Skeletal muscle satellite cell (primary cell): ENCODE data around the gene ILDR1.

Experiments
- H3K27me3 ChIP-seq: 2 replicates; pipeline ENCODE4 v1.7.0; 2013; ENCODE audit warnings: low read length; ENCODE audit not compliant: control insufficient read depth, insufficient read depth
- H3K36me3 ChIP-seq: 2 replicates; pipeline ENCODE4 v1.7.0; 2013; ENCODE audit warnings: mild to moderate bottlenecking, control low read depth, low read length; ENCODE audit not compliant: insufficient read depth
- H3K4me1 ChIP-seq: 2 replicates; pipeline ENCODE4 v1.7.0; 2013; ENCODE audit warnings: low read length; ENCODE audit not compliant: control insufficient read depth, insufficient read depth
- H3K4me2 ChIP-seq: 2 replicates; pipeline ENCODE4 v1.7.0; 2013; ENCODE audit warnings: mild to moderate bottlenecking, low read length
- H3K4me3 ChIP-seq: 2 replicates; pipeline ENCODE4 v1.7.0; 2013; ENCODE audit warnings: low read length
- H3K9ac ChIP-seq: 2 replicates; pipeline ENCODE4 v1.7.0; 2013; ENCODE audit warnings: mild to moderate bottlenecking, low read depth, low read length, moderate library complexity
- H3K9me3 ChIP-seq: replicated peaks from 2 replicates; pipeline ENCODE4 v1.7.0; 2013; ENCODE audit warnings: mild to moderate bottlenecking, control low read depth, low read length

Gene ILDR1

DNA sequence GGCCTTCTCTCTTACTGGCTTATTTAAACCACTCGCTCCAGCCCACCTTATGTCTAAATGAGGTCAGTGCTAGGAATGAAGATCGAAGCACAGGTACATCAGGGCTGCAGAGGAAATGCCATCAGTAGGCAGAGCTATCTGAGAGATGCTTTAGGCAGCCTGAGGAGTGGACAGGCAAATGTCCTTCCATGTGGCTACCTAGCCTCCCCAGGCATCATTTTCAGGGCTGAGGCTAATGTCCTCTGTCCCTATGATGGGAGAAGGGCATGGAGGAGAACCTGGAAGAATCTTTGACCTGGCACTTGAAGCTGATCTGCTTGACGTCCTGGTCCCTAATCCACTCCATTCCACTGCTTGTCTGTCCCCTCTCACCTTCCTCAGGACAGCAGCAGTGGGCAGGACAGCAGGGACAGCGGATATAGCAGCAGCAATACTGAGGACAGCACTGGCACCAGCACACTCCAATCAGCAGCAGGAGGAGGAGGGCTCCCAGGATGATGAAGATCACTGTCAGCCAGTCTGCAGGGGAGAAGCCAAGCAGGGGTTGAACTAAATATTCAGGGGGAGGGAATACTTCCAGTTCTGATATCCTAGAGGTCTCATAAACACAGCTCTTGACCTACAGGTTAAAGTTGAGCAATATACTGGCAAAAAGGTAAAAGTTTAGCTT lies 21.0 kb downstream of the ILDR1 start:
- peaks cover 15% of the 10 kb centered on the region for H3K4me1 ChIP-seq
- no peak overlapping the region for H3K4me3 ChIP-seq
- H3K27me3 ChIP-seq = peaks cover 4% of the 10 kb centered on the region
- no peaks in the 10 kb centered on the region for H3K9me3 ChIP-seq
- no peak overlapping the region for H3K4me2 ChIP-seq
- H3K9ac ChIP-seq = no peak overlapping the region
- H3K36me3 ChIP-seq = no peaks in the 10 kb centered on the region

DNA sequence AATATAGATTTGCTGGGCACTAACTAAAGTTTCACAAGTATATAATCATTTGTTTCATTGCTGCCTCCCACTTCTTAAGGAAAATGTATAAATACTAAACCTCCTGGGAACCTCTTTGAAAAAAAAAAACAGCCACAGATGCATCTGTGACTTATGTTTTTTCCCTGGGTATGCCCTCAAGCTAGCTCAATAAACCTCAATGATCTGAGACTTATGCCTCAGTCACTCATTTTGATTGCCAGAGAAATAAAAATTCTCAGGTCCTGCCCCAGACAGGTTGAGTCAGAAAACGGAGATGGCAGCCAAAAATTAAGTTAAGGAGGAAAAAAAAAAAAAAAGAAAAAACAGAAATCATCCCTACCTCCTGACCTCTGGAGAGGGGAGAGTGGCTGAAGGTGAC lies 22.1 kb downstream of the ILDR1 start:
- peaks cover 25% of the 10 kb centered on the region for H3K4me1 ChIP-seq
- H3K4me2 ChIP-seq = no peak overlapping the region
- H3K27me3 ChIP-seq = peaks cover 4% of the 10 kb centered on the region
- no peak overlapping the region for H3K4me3 ChIP-seq
- H3K9me3 ChIP-seq = no peaks in the 10 kb centered on the region
- H3K9ac ChIP-seq = no peak overlapping the region
- H3K36me3 ChIP-seq = no peaks in the 10 kb centered on the region

DNA sequence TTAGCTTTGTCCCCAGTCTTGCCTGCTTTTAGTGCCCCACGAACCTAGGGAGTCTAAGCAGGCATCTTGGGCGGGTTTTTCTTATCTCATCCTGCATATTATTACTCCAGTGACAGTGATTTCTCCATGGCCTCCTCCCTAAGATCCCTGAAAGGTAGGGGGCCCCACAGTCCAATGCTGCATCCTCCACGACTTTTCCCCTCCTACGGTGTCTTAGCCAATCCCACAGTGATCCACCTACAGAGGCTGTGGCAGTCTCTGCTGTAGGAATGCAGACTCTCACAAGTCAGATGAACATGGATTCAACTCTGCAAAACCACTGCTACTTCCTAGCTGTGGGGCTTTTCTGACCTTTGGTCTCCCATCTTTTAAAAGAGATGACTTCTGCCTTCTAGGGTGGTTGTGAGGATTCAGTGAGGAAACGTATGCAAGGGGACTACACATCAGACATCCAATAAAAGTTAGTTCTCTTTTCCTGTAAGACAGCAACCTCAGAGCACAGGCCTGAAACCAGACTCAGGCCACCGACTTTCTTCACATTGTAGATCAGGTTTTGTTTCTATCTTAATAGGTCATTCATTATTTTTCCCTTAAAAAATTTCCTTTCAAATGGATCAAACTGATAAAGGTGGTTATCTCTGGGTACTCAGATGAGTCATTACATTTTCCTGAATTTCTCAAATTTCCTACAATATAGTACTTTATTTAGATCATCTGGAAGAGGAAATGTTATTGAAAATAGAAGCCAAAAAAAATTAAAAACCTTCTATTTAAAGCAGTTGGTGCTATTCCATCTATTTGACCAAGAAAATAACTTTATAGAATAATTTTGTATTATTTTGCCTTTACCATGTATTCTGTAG lies 23.2 kb downstream of the ILDR1 start:
- H3K4me2 ChIP-seq = no peak overlapping the region
- H3K9me3 ChIP-seq = no peaks in the 10 kb centered on the region
- H3K36me3 ChIP-seq = no peaks in the 10 kb centered on the region
- peaks cover 27% of the 10 kb centered on the region for H3K4me1 ChIP-seq
- H3K27me3 ChIP-seq = peaks cover 4% of the 10 kb centered on the region
- no peak overlapping the region for H3K9ac ChIP-seq
- no peak overlapping the region for H3K4me3 ChIP-seq

DNA sequence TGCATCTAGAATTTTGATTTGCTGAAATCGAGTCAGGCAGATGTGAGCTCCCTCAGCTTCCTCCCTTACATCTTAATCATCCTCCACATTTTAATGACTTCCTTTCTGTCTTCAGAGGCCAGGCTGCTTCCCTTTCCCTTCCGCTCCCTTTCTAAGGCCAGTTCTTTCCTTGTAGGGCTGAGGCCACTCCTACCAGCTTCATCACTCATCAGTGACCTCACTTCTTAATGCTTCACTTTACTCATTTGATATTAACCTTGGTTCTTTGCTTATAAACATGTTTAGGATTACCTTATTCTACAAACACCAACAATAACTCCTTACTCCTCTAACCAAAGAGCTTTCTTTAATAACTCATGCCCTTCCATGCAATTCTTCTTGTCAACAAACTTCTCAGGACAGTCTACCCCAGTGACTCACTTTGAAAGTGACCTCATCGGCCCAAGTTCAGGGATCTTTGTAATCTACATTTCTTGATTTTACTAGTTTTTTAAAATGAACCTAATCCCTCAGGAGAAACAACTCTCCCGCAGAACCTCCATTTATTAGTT lies 23.9 kb downstream of the ILDR1 start:
- Histone ChIP-seq H3K9ac (no peak overlapping the region), H3K36me3 (no peaks in the 10 kb centered on the region), H3K9me3 (no peaks in the 10 kb centered on the region), H3K27me3 (peaks cover 3% of the 10 kb centered on the region), H3K4me2 (no peak overlapping the region), H3K4me1 (peaks cover 27% of the 10 kb centered on the region), H3K4me3 (no peak overlapping the region)

DNA sequence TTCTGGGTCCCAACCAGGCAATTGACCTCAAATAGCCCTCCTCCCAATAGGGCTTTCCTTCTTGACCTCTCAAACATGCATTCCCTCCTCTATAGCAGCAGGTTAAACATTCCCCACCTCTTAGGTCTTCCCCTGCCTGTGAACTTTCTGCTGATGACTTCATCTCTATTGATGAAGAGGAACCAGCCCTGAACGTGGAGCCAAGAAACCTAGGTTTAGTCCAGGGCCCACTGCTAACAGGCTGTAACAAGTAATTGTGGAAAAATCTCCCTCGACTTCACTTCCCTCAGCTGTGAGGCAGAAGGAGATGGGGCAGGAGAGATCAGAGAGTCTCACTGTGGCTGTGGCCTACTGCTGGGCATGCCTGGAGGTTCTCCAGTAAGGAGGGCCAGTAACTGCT lies 24.7 kb downstream of the ILDR1 start:
- no peaks in the 10 kb centered on the region for H3K9me3 ChIP-seq
- H3K4me2 ChIP-seq = no peak overlapping the region
- no peaks in the 10 kb centered on the region for H3K36me3 ChIP-seq
- H3K9ac ChIP-seq = no peak overlapping the region
- H3K4me1 ChIP-seq = peaks cover 27% of the 10 kb centered on the region
- no peaks in the 10 kb centered on the region for H3K27me3 ChIP-seq
- no peak overlapping the region for H3K4me3 ChIP-seq

DNA sequence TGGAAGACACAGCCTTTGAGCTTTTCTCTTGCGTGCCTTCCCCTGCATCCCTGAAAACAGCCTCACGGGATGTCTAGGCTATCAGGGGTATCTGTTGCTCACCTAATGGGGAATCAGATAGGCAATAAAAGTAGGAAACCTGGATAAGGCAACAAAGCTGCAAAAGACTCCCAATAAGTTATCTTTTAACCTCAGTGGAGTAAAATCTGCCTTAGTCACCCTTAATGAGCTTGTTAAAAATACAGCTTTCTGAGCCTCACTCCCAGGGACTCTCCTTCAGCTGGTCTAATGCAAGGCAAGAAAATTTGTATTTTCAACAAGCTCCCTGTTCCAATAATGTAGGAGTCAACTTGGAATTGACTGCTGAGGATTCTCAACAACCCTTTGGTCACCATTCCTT lies 25.6 kb downstream of the ILDR1 start:
- Histone ChIP-seq H3K9ac (no peak overlapping the region), H3K4me3 (no peak overlapping the region), H3K4me1 (peaks cover 27% of the 10 kb centered on the region), H3K27me3 (no peaks in the 10 kb centered on the region), H3K4me2 (no peak overlapping the region), H3K9me3 (no peaks in the 10 kb centered on the region), H3K36me3 (no peaks in the 10 kb centered on the region)

DNA sequence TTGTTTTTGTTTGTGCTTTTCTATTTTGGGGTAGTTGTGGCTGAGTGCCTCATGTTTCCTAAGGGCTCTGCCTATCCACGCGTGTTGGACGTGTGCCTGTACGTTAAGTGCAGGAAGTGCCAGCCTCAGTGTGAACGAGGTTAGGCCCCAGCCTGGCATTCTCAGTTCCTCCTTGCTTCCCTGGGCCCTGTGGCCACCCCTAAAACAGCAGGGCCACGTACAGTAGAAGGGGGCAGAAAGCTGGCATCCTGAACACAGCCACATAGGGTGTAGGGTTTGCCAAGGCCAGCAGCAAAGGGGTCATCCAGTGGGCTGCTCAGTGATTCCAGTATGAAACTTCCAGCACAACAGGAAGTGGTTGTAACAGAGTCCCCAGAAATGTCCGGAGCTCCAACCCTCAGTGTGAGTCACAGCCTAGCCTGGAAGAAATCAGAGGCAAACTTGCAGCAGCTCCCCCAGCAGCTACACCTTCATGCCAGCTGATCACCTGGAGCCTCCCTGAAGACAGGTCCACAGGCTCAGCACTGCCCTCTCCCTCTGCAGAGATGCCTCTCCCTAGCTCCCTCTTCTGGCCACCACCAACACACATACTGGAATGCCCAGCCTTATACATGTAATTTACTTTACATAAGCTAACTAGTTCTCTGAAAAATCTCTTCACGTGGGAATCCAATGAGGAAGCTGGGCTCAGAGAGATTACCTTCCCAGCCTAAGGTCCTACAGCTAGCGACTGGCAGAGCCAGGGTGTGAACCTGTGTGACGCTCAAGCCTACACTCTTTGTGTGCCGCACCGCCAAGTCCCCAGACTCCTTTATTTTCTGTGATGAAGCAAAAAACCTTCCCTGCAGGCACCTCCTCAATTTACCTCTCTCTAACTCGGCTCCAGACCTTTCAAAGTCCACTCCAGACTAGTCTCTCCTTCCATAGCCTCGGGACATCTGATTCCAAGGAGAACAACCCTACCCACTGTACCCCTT lies 26.6 kb downstream of the ILDR1 start:
- Histone ChIP-seq H3K4me1 (peaks cover 27% of the 10 kb centered on the region), H3K9me3 (no peaks in the 10 kb centered on the region), H3K4me3 (no peak overlapping the region), H3K4me2 (peak overlapping the region; percentile 47), H3K27me3 (no peaks in the 10 kb centered on the region), H3K9ac (peak overlapping the region; percentile 23), H3K36me3 (no peaks in the 10 kb centered on the region)

DNA sequence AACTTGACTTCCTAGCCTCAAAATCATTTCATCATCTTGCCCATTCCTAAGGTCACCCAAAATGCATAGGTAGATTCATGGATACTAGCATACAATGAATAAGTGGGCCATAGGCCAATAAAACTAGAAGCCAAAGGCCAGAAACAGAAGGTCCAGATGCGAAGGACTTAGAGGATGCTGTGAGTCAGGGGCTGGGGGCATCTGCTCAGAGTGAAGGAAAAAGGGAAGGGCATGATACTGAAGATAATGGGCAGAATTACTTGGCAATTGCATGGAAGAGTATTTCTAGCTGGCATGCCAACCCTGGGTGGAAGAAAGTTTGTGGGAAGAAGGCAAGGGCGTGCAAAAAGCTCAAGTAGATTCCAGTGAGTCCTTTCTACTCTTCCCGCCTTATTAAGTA lies 27.5 kb downstream of the ILDR1 start:
- no peaks in the 10 kb centered on the region for H3K9me3 ChIP-seq
- H3K4me1 ChIP-seq = peaks cover 27% of the 10 kb centered on the region
- no peak overlapping the region for H3K4me3 ChIP-seq
- no peak overlapping the region for H3K4me2 ChIP-seq
- no peaks in the 10 kb centered on the region for H3K36me3 ChIP-seq
- H3K27me3 ChIP-seq = no peaks in the 10 kb centered on the region
- no peak overlapping the region for H3K9ac ChIP-seq

DNA sequence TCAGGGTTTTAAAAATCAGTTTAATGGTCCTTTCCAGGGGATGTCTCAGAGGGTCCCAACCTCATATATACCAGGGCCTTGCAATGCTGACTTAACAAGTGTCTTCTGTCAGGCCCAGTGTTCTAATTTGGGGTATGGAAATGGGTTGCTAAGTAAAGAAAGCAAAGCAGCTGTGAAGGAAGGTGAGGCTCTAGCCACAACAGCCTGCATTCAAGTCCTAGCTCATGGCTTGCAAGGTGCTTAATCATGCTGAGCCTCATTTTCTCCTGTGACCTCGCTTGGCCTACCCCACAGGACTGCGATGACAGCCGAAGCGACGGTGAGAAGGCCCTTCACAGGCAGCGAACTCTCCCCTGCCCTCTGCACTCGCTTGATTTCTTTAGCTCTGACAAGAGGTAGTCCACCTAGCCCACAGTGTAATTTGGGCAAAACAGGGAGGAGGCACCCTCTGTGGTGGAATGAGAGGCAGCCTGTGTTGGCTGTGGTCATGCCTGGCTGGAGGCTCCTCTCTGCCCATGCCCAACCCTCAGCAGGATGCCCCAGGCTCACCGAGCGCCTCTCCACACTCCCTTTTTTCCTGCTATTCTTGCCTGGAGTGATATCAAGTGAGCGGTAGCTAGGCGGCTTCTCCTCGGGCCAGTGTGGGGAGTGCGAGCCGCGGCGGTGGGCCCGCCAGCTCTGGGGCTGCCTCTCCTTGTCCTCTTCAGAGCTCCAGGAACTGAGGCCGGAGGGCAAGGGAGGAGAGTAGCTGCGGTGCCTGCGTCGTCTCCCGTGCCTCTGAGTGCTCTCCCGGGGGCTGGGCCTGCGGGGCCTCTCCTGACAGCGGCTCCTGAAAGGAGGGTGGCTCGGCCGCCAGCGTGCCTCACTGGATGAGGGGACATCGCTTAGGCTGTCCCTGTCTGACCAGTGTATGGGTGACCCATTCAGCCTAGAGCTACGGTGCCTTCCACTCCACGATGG lies 29.2 kb downstream of the ILDR1 start:
- Histone ChIP-seq H3K4me3 (no peak overlapping the region), H3K9ac (no peak overlapping the region), H3K4me1 (peaks cover 19% of the 10 kb centered on the region)

DNA sequence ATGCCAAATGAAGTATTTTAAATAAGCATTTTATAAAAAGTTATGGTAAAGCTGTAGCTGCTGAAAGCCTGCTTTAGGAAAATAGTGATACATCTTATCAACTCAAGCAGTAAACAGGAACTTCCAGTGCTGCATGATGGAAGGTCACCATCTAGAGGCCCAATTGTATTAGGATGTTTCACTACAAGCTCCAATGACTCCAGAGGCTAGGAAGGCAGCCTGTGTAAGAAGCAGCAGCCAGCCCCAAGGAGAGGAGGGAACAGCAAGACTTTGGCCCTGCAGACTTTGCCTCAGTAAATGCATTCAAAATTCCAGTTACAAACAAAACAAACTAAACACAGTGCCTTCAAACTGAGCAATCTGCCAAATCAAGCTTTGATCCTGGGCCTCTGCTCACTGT lies 32.1 kb downstream of the ILDR1 start:
- H3K27me3 ChIP-seq = peaks cover 13% of the 10 kb centered on the region
- no peaks in the 10 kb centered on the region for H3K36me3 ChIP-seq
- no peak overlapping the region for H3K4me3 ChIP-seq
- H3K4me2 ChIP-seq = no peak overlapping the region
- no peak overlapping the region for H3K9ac ChIP-seq
- H3K4me1 ChIP-seq = peaks cover 1% of the 10 kb centered on the region
- no peaks in the 10 kb centered on the region for H3K9me3 ChIP-seq

More for the DNA sequence above, 29.2 kb downstream of the ILDR1 start:
- Histone ChIP-seq H3K9me3 (no peaks in the 10 kb centered on the region), H3K36me3 (no peaks in the 10 kb centered on the region), H3K27me3 (peaks cover 6% of the 10 kb centered on the region), H3K4me2 (no peak overlapping the region)
